Measurements from ENCODE around the gene CYBC1. TPM values are rescaled to one million over a fixed set of nuclear protein-coding genes. Genes with fewer than 3 reads are reported as not detected.

CYBC1 gene
- total and polyA plus RNA-seq, 2 donors from 2014 or later, result 38.2 to 139 TPM

GRCh38 chr17:82416264-82416663, 34.3 kb downstream of the CYBC1 start:
- H3K27ac ChIP-seq (ENCODE audit: low read depth in 2 of 2, low read length in 2 of 2), result no peak overlapping the region
- FAIRE-seq, result no peak
- H3K4me3 ChIP-seq (ENCODE audit: low read length in 3 of 3), result no peak overlapping the region
- intact Hi-C loops (cut with DNase I), result no loop called here
- peak in 1 of 5 donors; percentile 34 for DNase-seq
- TF ChIP-seq CTCF (IDR thresholded peaks at IDR 0.05; ENCODE audit: borderline replicate concordance, extremely low read depth, insufficient read depth), result no peak
- peaks cover 0 to 2% (median 0%) of the 10 kb centered on the region in 3 donors for H3K36me3 ChIP-seq (ENCODE audit: control insufficient read depth in 2 of 3, insufficient read depth in 3 of 3, low read length in 3 of 3)
- no peaks in the 10 kb centered on the region for H3K9me3 ChIP-seq (ENCODE audit: control insufficient read depth in 2 of 3, insufficient read depth in 1 of 3, low read length in 3 of 3)
- H3K9ac ChIP-seq (ENCODE audit: low read length in 3 of 3), result no peak overlapping the region
- H3K4me1 ChIP-seq (ENCODE audit: control insufficient read depth in 2 of 3, insufficient read depth in 2 of 3, low read depth in 1 of 3, low read length in 3 of 3), result peaks cover 0 to 9% (median 2%) of the 10 kb centered on the region in 3 donors
- H3K27me3 ChIP-seq (ENCODE audit: control insufficient read depth, insufficient read depth, low read length), result no peaks in the 10 kb centered on the region

- Histone ChIP-seq H3K27ac (ENCODE audit: low read depth in 2 of 2, low read length in 2 of 2) (no peak overlapping the region), H3K27me3 (ENCODE audit: control insufficient read depth, insufficient read depth, low read length) (no peaks in the 10 kb centered on the region), H3K4me1 (ENCODE audit: control insufficient read depth in 2 of 3, insufficient read depth in 2 of 3, low read depth in 1 of 3, low read length in 3 of 3) (peaks cover 0 to 9% (median 2%) of the 10 kb centered on the region in 3 donors), H3K36me3 (ENCODE audit: control insufficient read depth in 2 of 3, insufficient read depth in 3 of 3, low read length in 3 of 3) (peaks cover 0 to 2% (median 0%) of the 10 kb centered on the region in 3 donors), H3K9ac (ENCODE audit: low read length in 3 of 3) (no peak overlapping the region), H3K9me3 (ENCODE audit: control insufficient read depth in 2 of 3, insufficient read depth in 1 of 3, low read length in 3 of 3) (no peaks in the 10 kb centered on the region), H3K4me3 (ENCODE audit: low read length in 3 of 3) (no peak overlapping the region)
- intact Hi-C loops (cut with DNase I), result no loop called here
- FAIRE-seq (no peak), DNase-seq (peak in 1 of 5 donors; percentile 65)
- no peak for TF ChIP-seq CTCF (IDR thresholded peaks at IDR 0.05; ENCODE audit: borderline replicate concordance, extremely low read depth, insufficient read depth)
Observed at GRCh38 chr17:82415786-82416185, 34.8 kb downstream of the CYBC1 start.

GRCh38 chr17:82415336-82415735, 35.2 kb downstream of the CYBC1 start:
- Histone ChIP-seq H3K27me3 (ENCODE audit: control insufficient read depth, insufficient read depth, low read length) (no peaks in the 10 kb centered on the region), H3K4me3 (ENCODE audit: low read length in 3 of 3) (no peak overlapping the region), H3K36me3 (ENCODE audit: control insufficient read depth in 2 of 3, insufficient read depth in 3 of 3, low read length in 3 of 3) (peaks cover 0 to 2% (median 0%) of the 10 kb centered on the region in 3 donors), H3K27ac (ENCODE audit: low read depth in 2 of 2, low read length in 2 of 2) (no peak overlapping the region), H3K9me3 (ENCODE audit: control insufficient read depth in 2 of 3, insufficient read depth in 1 of 3, low read length in 3 of 3) (no peaks in the 10 kb centered on the region), H3K9ac (ENCODE audit: low read length in 3 of 3) (no peak overlapping the region), H3K4me1 (ENCODE audit: control insufficient read depth in 2 of 3, insufficient read depth in 2 of 3, low read depth in 1 of 3, low read length in 3 of 3) (peaks cover 0 to 9% (median 2%) of the 10 kb centered on the region in 3 donors)
- no peak for TF ChIP-seq CTCF (IDR thresholded peaks at IDR 0.05; ENCODE audit: borderline replicate concordance, extremely low read depth, insufficient read depth)
- DNase-seq (peak in 1 of 5 donors; percentile 73), FAIRE-seq (no peak)
- intact Hi-C loops (cut with DNase I), result no loop called here

Measured in kidney (tissue), 14 donors.